GM15510 (cell line): ENCODE data around the gene MSRB1.

Experiments
- POLR2A ChIP-seq: IDR thresholded peaks from 3 replicates; pipeline ENCODE4 v1.6.1; 2011; ENCODE audit warnings: borderline replicate concordance; ENCODE audit not compliant: insufficient read length; ENCODE audit errors: extremely low read depth

Gene MSRB1

GRCh38 chr16:1958715-1959268 lies 15.8 kb upstream of the MSRB1 start:
- no peak for TF ChIP-seq POLR2A

GRCh38 chr16:1953734-1954133 lies 10.7 kb upstream of the MSRB1 start:
- TF ChIP-seq POLR2A, result no peak

- TF ChIP-seq POLR2A, result no peak
Observed at GRCh38 chr16:1950559-1950958, 7.6 kb upstream of the MSRB1 start.

GRCh38 chr16:1950047-1950446 lies 7.0 kb upstream of the MSRB1 start:
- no peak for TF ChIP-seq POLR2A

- TF ChIP-seq POLR2A, result no peak
Observed at GRCh38 chr16:1949507-1949906, 6.5 kb upstream of the MSRB1 start.

GRCh38 chr16:1947369-1947670 lies 4.3 kb upstream of the MSRB1 start:
- TF ChIP-seq POLR2A, result no peak

- no peak for TF ChIP-seq POLR2A
Observed at GRCh38 chr16:1946495-1947368, 3.7 kb upstream of the MSRB1 start.

GRCh38 chr16:1945559-1946391 lies 2.8 kb upstream of the MSRB1 start:
- no peak for TF ChIP-seq POLR2A

- TF ChIP-seq POLR2A, result no peak
Observed at GRCh38 chr16:1944612-1945199, 1.7 kb upstream of the MSRB1 start.

- no peak for TF ChIP-seq POLR2A
Observed at GRCh38 chr16:1942047-1942809, 771 bp downstream of the MSRB1 start.

- TF ChIP-seq POLR2A, result no peak
Observed at GRCh38 chr16:1941162-1942046, 1.6 kb downstream of the MSRB1 start.

GRCh38 chr16:1940273-1941161 lies 2.5 kb downstream of the MSRB1 start:
- TF ChIP-seq POLR2A, result no peak

- no peak for TF ChIP-seq POLR2A
Observed at GRCh38 chr16:1938910-1939309, 4.1 kb downstream of the MSRB1 start.

- no peak for TF ChIP-seq POLR2A
Observed at GRCh38 chr16:1938316-1938715, 4.7 kb downstream of the MSRB1 start.
